Fibroblast of lung (primary cell): ENCODE measurements around the gene CC2D1A.

Experiments used
- EZH2 ChIP-seq: IDR thresholded peaks from 2 replicates; pipeline ENCODE4 v1.5.1; 2012; ENCODE audit warnings: low read length, control low read depth, mild to moderate bottlenecking; ENCODE audit errors: missing control alignments
- TF ChIP-seq, protein P1 (sequence below), 2 donors: IDR thresholded peaks in 1 of 2; conservative IDR thresholded peaks in 1 of 2; 1 replicate in 1 of 2; 2 replicates in 1 of 2; pipeline ENCODE4 v1.5.1; 2011 to 2012; ENCODE audit warnings: low read length in 2 of 2, control low read depth in 1 of 2, inconsistent platforms in 1 of 2, low read depth in 1 of 2, mild to moderate bottlenecking in 1 of 2

DNA sequence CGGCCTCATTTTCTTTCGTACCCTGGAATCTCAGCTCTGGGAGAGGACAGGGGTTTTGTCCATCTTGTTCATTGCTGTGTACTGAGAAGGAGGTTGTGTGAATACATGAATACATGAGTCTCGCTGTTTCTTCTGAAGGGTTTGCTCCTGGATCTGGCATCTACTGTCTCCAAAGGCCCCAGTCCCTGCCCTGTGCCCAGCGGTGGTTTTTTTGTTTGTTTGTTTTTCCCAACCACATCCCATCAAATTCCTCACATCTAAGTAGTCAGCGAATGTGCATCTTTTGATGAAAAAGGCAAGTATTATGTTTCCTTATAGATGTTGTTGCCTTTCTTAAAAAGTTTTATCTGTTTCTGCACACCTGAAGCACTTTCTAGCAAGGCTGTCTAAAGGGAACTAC lies 58.8 kb downstream of the CC2D1A start:
- TF ChIP-seq, protein P1, sequence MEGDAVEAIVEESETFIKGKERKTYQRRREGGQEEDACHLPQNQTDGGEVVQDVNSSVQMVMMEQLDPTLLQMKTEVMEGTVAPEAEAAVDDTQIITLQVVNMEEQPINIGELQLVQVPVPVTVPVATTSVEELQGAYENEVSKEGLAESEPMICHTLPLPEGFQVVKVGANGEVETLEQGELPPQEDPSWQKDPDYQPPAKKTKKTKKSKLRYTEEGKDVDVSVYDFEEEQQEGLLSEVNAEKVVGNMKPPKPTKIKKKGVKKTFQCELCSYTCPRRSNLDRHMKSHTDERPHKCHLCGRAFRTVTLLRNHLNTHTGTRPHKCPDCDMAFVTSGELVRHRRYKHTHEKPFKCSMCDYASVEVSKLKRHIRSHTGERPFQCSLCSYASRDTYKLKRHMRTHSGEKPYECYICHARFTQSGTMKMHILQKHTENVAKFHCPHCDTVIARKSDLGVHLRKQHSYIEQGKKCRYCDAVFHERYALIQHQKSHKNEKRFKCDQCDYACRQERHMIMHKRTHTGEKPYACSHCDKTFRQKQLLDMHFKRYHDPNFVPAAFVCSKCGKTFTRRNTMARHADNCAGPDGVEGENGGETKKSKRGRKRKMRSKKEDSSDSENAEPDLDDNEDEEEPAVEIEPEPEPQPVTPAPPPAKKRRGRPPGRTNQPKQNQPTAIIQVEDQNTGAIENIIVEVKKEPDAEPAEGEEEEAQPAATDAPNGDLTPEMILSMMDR (conservative IDR thresholded peaks at IDR 0.05 in 1 of 2, IDR thresholded peaks at IDR 0.05 in 1 of 2; ENCODE audit: low read depth in 1 of 2, low read length in 2 of 2) = no peak
- no peak for TF ChIP-seq EZH2
